Upper lobe of left lung (tissue), 4 donors: Measurements from ENCODE around the gene FBLN1.

Experiments
- EP300 ChIP-seq, 4 donors: sonication (generic); formaldehyde crosslinking; IDR thresholded peaks; one replicate each; pipeline ENCODE4 v1.5.1; 2017; ENCODE audit warnings: antibody characterized with exemption in 4 of 4, control low read depth in 2 of 4
- POLR2AphosphoS5 ChIP-seq, 2 donors: sonication (generic); formaldehyde crosslinking; IDR thresholded peaks; one replicate each; pipeline ENCODE4 v1.5.1; 2017; ENCODE audit warnings: antibody characterized with exemption in 2 of 2
- TF ChIP-seq, protein P1 (sequence below), 6 experiments: fragments of 450-650 bp in 4 of 6; fragments of 200-600 bp in 2 of 6; sonication (generic) in 2 of 6; IDR thresholded peaks; one replicate each; pipeline ENCODE4 v1.5.1; 2016 to 2019; ENCODE audit warnings: antibody characterized with exemption in 6 of 6

DNA sequence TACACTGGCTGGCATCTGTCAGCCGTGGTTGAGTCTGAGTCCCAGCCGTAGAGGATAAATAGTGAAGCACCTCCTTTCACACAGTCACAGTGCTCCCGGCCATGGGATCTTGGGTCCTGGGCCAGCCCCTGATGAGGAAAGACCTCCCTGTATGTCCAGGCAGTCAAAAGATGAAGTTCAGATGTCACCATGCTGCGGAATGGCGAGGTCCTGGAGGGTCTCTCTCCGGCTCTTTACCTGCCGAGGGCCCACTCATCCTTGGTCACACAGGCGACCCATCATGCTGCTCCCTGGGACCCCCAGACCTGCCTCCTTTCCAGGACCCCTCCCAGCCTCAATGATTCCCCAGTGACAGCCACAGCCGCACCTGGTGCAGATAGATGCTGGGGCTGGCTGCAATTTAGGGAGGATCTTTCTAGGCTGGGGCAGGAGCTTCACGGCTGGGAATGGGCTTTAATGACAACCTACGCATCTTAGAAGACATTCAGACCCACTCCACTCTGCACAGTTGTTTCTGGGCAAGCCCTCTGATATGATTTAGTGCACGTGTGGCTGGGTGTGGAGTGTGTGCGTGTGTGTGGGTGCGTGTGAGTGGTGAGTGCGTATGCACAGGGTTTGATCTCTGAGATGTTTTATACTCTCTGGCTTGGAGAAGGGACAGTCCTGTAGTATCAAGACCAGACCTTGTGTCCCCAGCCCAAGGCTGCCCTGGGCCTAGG, 79.7 kb downstream of the FBLN1 start:
- TF ChIP-seq, protein P1, sequence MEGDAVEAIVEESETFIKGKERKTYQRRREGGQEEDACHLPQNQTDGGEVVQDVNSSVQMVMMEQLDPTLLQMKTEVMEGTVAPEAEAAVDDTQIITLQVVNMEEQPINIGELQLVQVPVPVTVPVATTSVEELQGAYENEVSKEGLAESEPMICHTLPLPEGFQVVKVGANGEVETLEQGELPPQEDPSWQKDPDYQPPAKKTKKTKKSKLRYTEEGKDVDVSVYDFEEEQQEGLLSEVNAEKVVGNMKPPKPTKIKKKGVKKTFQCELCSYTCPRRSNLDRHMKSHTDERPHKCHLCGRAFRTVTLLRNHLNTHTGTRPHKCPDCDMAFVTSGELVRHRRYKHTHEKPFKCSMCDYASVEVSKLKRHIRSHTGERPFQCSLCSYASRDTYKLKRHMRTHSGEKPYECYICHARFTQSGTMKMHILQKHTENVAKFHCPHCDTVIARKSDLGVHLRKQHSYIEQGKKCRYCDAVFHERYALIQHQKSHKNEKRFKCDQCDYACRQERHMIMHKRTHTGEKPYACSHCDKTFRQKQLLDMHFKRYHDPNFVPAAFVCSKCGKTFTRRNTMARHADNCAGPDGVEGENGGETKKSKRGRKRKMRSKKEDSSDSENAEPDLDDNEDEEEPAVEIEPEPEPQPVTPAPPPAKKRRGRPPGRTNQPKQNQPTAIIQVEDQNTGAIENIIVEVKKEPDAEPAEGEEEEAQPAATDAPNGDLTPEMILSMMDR (IDR thresholded peaks at IDR 0.05): no peak
- TF ChIP-seq POLR2AphosphoS5 (IDR thresholded peaks at IDR 0.05) (no peak), EP300 (IDR thresholded peaks at IDR 0.05) (no peak)
